HG02943 (cell line): ENCODE results near the gene IPO4.

Experiments used
- ATAC-seq: cut with Tn5 transposase; IDR thresholded peaks from one replicate; pipeline ENCODE4 v1.9.1; 2021; ENCODE audit warnings: mild to moderate bottlenecking, low read depth, moderate library complexity; ENCODE audit not compliant: unreplicated experiment

Gene IPO4

DNA sequence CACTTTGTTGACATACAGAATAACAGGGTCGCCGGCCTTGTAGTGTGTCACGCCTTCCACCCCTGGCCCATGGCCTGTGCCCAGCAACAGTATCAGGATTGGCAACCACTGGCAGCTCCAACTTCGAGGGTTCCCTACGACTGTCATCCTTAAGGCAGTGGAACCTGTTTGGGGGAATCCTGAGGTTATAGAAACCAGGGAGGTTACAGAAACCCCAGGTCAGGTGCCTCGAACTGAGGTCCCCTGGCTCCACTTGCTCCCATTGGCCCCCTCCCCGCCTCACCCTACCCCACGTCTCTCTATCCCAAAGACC, 6.2 kb upstream of the IPO4 start:
- no peak for ATAC-seq

DNA sequence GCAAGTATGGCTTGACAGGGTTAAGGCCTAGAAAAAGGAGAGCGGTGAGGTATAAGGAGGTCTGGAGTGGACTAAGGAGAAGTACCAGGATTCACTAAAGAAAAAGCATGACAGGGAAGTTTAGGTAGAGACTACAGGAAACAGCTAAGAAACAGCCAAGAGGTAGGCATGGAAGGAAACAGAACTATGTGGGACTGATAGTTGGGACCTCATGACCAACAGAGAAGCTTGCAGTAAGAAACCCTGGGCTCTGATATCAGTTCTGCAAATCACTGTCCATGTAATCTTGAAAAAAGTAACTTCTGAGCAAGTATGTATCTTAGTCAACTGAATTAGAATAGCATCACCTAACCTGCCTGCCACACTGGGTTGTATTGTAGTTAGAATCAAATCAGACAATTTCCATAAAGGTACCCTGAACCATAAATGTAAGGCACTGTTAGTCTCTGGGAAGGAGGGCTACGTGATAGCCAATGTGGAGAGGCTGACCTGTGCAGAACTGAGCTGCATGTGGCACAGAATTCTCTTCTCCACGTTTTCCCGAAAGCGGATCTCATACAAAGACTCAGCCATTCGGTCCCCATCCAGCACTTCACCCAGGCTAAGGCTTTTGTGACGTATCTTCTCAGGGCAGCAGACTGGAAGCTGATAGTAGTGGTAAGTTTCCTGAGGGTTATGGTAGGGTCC, 5.7 kb upstream of the IPO4 start:
- no peak for ATAC-seq

DNA sequence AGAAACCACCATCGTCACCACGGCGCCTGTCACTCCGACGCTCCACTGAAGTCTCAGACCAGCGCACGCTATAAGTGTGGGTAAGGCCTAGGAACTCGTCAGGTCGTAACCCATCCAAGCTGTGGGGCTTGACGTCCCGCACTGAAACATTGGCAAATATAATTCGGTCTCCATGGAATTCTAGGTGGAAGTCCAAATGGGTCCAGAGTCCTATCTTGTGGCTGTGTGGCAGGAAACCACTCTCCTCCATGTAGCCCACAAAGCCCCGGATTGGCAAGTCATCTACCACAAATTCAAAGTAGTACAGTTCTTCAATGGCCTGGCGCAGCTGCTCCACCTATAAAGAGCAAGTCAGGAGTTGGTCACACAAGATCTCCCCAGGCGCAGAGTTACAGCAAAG, 4.3 kb upstream of the IPO4 start:
- no peak for ATAC-seq

DNA sequence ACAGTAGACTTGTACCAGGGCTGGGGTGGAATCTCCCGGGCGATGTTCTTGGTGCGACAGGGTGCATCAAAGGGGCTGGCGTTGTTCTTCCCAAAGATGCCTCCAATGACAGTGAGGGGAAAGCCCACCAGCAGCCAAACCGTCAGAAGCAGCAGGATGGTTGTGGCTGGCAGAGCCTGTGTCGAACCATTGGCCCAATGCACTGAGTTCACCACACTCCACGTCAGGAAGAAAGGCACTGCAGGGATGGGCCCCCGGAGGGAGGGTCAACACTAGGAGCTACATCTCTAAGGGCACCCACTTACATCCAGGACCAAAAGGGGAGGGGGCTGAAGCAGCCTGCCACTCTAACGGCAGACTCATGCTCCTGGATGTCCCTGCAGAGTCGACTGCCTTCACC, 1.8 kb upstream of the IPO4 start:
- ATAC-seq, result no peak

DNA sequence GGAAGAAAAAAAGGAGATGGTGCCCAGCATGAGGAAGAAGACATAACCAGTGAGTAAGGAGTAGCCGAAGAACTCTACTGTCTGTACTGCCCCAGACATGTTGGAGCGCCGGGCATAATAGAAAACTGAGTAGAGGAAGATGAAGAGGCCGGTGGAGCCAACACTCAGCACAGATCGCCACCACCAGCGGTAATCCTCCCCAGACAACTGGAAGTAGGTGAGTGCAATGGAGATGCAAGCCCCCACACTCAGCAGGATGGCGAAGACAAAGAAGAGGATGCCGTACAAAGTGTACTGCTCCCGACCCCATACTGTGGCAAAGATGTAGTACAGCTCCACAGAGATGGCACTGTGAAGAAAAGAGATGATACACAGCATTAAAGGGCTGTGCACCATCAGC, 844 bp upstream of the IPO4 start:
- no peak for ATAC-seq

DNA sequence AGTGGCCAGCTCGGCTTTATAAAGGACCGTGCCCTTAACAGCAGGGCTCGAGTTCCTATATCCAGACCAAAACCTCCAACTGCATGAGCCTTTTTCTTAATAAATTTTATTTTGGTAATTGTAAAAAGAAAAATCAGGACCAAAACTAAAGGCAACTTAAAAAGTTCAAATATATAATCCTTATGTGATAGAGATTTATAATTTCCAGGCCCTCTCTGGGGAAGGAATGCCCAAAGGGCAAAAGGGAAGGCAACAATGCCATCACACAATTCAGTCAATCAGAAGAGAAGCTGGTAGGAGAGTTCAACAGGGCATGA, 401 bp upstream of the IPO4 start:
- ATAC-seq, result no peak

DNA sequence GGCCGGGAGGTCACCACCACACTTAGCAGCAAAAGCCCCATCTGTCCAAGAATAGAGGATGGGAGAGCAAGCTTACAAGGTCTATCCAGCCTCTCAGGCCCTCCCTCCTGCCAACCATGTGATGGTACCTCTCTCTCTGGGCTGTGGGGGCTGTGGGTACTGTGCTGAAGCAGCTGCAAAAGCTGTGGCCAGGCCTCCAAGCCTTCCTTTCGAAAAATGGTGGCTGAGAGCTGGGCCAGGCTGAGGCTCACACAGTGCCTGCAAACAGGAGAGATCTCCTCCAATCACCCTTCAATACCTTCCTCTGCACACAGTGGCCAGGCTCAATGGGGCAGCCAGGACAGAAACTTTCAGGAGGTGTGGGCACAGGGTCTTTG, 1.1 kb downstream of the IPO4 start:
- ATAC-seq, result no peak

DNA sequence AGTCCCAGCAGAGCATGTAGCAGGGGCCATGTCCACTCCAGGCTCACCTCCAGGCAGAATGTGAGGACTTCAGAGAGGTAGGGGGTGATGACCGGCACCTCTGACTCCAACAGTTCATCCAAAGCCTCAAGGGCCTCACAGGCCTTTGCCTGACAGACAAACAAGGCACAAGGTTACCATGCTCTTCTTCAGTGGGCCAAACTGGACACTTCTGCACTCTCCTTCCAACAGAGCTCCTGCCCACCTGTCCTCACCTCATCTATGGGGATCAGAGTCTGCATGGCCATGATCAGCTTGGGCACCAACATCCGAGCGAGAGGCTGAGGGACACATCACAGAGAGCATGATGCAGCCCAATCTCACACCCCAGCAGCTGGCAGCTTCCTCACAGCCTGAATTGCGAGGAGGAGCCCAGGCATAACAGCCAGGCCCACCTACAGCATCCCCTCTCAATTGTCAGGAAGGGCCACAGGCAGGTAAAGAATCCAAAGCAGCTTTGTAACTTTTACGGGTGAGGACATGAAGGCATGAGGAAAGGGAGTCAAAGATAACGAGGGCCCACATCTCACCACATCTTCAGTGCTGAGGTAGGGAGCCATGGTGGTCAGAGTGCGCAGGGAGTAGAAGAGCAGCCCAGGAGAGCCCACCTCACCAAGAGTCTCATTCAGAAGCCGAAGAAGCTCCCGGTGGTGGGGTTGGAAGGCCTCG, 1.6 kb downstream of the IPO4 start:
- ATAC-seq, result no peak

DNA sequence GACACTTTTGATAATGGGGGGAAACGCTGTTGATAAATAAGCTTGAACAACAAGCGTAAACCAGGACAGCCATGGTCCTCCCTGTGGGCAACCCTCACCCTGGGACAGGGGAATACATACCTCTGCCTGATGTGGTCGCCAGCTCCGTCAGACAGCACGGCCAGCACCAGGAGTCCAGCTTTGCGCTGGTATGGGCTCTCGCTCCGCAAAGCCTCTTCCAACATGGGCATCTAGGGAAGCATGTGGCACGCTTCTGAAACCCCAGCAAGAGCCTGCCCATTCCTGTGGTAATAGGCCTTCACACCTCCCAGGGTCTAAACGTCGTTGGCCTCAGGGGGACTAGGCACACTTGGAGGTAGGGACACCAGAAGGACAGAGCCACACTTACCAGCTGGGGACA, 2.9 kb downstream of the IPO4 start:
- no peak for ATAC-seq

DNA sequence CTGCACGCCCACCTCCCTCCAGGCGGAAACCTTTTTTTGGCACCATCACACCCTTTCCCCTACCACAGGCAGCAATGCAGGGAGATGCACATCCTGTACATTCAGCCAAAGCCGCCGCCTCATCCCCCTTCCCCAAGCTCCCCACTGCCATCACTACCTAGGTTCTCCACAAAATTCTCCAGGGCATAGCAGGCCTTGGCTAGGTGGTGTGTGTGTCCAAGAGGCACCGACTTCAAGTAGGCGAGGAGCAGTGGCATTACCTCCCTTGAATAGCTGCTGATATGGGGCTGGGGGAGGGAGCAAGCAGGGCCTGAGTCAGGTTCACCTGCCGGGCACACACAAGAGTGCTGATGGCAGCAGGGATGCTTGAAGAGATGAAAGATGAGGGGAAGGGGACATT, 3.6 kb downstream of the IPO4 start:
- no peak for ATAC-seq

DNA sequence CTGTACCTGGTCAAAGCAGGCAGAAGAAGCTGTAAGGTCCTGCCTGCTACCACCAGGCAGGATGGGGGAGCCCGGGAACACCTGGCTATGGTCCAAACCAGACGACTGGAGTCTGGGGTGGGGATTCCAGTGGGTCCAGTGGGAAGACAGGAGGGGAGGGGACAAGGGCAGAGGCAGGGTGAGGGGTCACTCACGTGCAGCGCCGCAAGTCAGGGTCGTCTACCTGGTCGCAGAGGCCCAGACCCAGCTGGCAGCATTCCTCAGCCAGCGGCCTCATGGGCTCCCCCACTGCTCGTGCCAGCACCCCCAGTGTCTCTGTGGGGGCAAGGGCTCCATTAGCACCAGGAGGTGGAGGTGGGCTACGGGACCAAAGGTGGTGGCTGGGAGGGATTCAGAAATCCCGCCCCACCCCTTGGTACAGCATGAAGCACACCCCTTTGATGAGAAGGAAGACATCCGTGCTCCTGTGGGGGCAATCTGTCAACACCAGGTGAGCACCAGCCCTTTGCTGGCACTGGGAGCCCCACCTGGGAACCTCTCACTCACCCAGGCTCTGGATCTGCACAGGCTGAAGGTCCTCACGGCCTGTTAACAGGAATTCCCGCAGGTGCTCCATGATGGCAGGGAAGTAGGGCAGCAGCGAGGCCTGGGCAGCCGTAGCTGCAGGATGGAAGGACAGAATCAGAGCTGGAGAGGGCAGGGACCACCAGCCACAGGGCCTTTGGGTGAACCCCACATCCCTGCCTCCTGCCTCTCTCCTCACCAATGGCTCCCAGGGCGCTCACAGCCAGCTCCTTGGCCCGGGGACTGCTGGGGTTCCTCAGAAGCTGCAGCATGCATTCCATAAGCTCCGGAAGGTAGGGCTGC, 4.3 kb downstream of the IPO4 start:
- ATAC-seq, result no peak

DNA sequence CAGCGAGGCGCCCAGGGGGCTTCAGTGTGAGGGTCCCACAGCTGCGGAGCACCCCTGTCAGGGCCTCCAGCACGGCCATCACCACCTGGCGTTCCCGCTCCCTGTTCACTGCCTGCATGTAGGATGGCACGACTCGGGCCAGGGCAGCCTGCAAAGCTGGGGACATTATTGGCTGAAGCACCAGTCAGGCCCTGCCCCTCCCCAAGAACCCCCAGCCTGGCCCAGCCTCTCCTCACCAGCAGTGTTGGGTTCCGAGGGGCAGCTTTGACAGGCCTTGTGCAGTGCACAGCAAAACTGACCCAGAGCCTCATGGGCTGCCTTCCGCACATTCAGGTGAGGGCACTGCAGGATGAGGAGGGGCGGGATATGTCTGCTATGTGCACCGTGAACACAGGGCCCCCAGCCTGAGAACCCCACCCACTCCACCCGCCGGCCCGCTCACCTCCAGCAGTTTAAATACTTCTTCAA, 5.6 kb downstream of the IPO4 start:
- no peak for ATAC-seq

DNA sequence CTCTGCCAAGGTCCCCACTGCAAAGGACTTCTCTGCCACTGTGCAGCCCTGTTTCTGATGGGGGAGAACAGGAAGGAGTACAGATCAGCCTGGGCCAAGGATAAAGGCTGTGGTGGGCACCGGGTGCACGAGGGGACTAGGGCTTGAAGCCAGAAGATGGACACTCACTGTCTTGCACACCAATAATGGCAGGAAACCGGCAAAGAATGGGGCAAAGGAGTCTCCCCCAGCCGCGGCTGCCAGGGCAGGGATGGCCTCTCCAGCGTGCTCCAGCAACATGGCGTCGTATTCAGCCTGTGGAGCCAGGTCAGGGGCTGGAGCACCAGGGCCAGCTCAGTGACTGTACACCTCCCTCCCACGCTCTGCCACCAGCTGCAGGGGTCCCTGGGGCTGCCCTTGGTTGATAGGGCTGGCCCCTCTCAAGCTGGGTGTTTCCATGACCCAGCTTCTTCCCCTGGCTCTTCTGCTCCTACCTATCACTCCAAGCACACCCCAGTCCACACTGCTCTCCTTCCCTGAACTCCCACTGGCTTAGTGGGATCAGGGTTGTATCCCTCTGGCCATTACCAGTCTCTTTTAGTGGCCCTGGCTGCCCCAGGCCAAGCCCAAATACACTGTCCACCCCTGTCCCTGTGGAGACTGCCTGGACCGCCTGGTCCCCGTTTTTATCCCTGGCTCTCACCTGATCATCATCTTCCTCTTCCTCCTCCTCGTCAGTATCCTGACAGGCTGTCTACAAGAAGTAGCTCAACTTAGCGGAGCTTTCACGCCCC, 6.3 kb downstream of the IPO4 start:
- ATAC-seq, result no peak

DNA sequence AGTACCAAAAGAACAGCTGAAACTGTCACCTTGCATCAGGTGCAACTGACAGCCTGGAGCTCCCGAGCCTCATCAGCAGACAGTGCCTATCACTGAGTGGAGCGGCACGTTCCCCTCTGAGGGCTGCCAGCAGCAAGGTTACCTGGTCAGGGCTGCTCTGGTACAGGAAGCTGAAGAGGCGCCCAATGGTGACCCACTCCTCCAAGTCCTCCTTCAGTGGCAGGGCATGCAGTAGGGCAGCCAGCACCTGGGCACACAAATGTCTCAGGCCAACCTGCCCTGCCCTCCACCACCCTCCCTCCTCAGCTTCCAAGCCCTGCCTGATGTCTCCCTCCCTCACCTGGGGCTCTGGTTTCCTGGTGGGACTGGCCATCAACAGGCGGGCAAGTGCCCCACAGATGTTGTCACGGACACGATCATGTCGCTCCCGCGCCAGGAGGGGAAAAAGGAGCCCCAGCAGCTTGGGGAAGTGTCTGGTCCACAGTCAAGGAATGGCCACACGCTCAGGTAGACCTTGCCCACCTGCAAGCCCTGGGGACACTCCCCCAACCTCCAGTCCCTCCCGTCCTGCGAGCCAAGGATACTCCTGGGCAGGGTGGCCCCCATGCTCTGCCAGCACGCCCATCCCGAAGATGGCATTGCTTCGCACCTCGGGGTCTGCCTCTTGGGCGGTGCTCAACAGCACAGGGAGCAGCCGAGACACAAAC, 7.1 kb downstream of the IPO4 start:
- ATAC-seq, result no peak

DNA sequence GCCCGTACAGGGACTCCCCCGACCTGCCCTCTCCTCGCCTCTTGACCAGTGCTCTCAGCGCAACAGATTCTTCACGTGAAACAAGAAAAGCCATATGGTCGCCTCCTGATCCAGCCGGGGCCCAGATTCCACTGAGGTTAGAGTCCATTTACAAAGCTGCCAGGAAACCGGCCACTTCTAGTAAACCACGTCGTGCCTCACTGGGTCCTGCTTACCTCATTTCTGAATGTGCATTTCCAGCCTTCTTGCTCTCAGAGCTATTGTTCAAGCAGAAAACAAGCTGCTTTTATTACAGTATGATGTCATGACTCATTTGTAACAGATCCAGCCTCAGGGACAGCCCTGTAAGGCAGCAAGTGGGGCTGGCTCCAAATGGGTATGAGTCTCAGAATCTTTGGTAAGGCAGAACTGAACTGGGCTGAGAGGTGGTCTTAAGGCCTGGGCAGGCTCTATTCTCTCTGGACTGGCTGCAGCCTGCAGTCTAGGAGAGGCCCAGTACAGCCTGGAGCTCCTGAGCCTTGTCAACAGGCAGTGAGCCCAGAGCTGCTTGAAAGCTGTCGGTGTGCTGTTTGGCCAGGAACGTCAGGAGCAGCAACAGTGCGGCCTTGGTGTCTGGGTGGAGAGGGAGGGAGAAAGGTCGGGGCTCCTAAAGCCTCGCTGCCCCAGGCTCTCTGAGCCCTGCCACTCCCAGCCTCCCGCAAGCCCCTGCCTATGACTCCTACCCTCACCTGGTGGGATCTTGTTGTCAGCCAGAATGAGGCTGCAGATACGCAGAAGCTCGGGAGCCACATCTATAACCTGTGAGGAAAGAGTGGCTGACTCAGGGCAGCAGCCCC, 8.4 kb downstream of the IPO4 start:
- ATAC-seq, result no peak

DNA sequence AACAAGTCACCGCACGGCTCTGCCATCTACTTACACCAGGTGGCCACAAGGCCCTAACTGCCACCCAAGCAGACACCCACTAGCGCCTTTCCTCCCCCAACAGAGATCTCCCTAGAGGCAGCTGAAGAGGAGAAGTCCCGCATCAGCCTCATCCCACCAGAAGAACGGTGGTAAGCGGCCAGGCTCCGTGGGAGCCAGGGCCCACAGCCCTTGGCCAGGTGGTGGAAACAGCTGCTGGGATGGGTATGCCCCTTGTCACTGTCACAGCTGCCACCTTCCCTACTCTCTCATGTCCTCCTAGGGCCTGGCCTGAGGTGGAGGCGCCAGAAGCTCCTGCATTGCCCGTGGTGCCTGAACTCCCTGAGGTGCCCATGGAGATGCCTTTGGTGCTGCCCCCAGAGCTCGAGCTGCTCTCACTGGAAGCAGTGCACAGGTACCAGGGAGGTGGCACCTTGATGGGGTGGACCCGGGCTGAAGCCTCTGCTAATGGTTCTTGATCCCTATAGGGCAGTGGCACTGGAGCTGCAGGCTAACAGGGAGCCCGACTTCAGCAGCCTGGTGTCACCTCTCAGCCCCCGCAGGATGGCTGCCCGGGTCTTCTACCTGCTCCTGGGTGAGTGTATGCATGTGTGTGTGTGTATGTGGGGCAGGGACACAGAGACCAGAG, 9.2 kb downstream of the IPO4 start:
- no peak for ATAC-seq

DNA sequence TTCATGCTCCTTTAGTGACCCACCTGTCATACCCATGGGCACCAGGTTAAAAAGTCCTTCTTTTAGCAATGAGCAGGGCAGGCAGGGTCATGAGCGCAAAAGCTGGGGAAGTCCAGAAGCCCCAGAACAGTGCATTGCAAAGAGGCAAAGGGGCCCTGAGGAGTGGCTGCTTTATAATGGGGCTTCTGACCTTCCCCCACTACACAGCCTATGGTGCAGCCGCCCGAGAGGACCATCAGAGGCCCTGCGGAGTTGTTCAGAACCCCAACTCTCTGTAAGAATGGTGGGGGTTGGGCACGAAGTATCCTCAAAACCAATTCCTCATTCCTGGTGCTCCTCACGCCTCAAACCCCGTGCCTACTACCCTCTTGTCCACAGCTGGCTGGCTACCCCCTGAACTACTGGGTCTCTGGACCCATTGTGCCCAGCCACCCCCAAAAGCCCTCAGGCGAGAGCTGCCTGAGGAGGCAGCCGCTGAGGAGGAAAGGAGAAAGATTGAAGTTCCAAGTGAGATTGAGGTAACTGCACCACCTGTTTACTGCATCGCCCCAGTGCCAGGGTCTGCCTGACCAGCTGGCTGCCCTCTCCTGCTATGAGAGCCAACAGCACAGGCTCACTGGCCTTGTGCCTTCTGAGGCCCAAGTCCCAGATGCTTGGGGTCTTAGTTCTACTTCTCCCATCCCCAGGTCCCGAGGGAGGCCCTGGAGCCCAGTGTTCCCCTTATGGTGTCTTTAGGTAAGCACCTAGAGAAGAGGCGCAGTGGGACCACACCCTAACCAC, 10.0 kb downstream of the IPO4 start:
- no peak for ATAC-seq

DNA sequence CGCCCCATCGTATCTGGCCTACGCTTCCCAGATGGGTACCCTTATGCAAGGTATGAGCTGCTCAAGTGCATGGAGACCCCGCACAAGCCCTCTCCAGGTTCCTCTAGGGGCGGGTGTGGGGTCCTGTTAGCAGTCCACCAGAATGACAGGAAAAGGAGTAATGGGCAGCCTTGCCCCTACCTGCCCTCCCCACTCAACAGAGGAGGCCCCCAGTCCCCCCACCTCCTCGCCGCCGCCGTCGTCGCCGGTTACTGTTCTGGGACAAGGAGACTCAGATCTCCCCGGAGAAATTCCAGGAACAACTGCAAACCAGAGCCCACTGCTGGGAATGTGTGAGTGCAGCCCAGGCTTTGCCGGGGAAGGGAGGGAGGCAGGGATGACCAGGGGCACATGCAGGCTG, 10.7 kb downstream of the IPO4 start:
- no peak for ATAC-seq
